H1 (cell line): ENCODE results near the gene THRB. TPM values are rescaled to one million over a fixed set of nuclear protein-coding genes. Genes with fewer than 3 reads are reported as not detected.

Experiments used
- TCF12 ChIP-seq: IDR thresholded peaks from 2 replicates; pipeline ENCODE4 v1.6.1; 2011; ENCODE audit warnings: low read depth, mild to moderate bottlenecking, low read length
- polyA plus RNA-seq, 7 experiments: library from polyadenylated mRNA; depleted of rRNA in 3 of 7; stranded (reverse) in 5 of 7; unstranded in 2 of 7; fragments of >200 nt in 5 of 7; fragments of 200-250 nt in 2 of 7; gene quantifications; 1 replicate in 5 of 7; 2 replicates in 1 of 7; 4 replicates in 1 of 7; pipeline versions ENCODE4 v1.2.1 to v1.2.3, GENCODE V29; 2011 to 2013; ENCODE audit warnings: missing spikeins in 2 of 7, mixed read lengths in 2 of 7
- total RNA-seq: library from RNA; stranded (reverse); fragmentation: NEBNext Ultra II Directional; extraction: Animal tissue kit (Norgen Biotek cat#: 25700); gene quantifications from 2 replicates; pipeline ENCODE4 v1.2.1, GENCODE V29; 2021
- TF ChIP-seq, protein P1 (sequence below): IDR thresholded peaks from 2 replicates; pipeline ENCODE4 v1.6.1; 2012; ENCODE audit warnings: low read length, inconsistent platforms

THRB gene
- total and polyA plus RNA-seq, 2 of the 8 experiments (the other 6 are each of a cell fraction or from before 2014, with no cell fraction given): 0.98 to 3.9 TPM

- TF ChIP-seq, protein P1, sequence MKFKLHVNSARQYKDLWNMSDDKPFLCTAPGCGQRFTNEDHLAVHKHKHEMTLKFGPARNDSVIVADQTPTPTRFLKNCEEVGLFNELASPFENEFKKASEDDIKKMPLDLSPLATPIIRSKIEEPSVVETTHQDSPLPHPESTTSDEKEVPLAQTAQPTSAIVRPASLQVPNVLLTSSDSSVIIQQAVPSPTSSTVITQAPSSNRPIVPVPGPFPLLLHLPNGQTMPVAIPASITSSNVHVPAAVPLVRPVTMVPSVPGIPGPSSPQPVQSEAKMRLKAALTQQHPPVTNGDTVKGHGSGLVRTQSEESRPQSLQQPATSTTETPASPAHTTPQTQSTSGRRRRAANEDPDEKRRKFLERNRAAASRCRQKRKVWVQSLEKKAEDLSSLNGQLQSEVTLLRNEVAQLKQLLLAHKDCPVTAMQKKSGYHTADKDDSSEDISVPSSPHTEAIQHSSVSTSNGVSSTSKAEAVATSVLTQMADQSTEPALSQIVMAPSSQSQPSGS: no peak
- TF ChIP-seq TCF12: no peak
Observed at GRCh38 chr3:24472358-24472757, 22.3 kb downstream of the THRB start (continued).
